ENCODE measurements around the gene BABAM2. TPM values are rescaled to one million over a fixed set of nuclear protein-coding genes. Genes with fewer than 3 reads are reported as not detected.

BABAM2 gene
- total and polyA plus RNA-seq, 7 experiments from 2014 or later: 34.2 to 58.2 (median 44.2) TPM

DNA sequence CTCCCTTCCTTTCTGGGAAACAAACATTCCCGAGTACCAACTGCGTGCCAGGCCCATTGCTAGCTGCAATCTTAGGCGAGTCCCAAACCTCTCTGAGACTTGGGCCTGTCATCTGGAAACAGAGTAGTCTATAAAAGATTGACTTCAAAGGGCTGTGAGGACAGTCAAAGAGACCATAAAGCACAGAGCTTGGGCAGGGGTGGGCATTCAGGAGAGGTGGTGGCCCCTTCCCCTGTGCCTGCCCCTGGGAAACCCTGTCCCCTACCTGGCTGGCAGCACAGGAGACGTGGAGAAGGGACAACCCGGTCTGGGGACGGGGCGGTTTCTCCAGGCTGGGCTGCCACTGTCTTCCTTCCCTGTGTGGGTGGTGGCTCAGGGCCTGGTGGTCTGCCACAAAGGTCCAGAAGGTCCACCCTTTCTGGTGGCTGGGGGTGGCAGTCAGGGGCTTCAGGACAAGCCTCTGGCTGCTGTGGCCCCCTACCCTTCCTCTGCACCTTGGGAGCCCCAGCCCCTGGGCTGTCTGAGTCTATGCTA, 468.2 kb downstream of the BABAM2 start:
- CTCF ChIA-PET: interaction anchor here (0.8 kb wide), 1 partner anchor 44 kb away, joined by 3 read pairs; no protein-coding TSS in a partner anchor
- H3K4me3 ChIP-seq (ENCODE audit: low read length): peak overlapping the region; percentile 42
- H3K4me1 Mint-ChIP-seq: peaks cover 28 to 63% (median 34%) of the 10 kb centered on the region in 7 donors

DNA sequence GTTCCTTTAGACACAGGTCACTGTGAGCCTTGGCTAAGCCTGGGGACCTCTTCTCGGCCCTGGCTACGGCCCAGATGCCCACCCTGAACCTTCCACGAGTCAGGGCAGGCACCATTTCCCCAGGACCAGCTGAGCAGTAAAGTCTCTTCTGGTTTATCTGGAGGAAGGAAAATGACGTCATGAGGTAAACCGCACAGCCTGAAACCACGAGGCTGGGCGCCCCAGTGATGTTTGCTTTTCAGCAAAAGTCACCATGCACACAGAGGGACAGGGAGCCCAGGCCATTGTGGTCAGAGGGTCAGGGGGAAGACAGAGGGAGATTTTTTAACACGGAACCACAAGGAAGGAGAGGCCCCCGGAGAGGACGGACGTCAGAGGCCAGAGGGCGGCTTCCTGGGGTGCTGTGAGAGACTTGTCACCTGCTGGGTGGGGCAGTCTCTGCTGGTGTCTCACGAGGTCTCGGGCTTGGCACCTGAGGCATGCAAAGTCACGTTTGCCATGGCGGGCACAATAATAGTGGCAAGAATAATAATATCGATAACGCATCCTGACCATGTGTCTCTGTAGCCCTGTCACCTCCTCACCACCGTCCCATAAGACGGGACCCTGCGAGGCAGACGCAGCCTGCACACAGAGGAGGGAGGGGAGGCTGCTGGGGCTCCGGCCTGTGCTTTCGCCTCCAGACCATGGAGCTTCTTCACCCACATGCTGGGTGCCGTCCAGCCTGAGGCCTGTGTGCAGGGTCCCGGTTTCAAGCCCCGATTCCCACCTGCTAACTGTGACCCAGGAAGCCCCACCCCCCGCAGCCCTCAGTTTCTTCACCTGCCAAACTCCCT, 468.9 kb downstream of the BABAM2 start:
- ATAC-seq (peak; percentile 86), DNase-seq (peak; percentile 58 to 87 (median 82))
- ChIA-PET POLR2A (interaction anchor here (1.5 kb wide), 1 partner anchor 19 kb away, joined by 3 read pairs; no protein-coding TSS in a partner anchor), CTCF (no interaction called here)
- Histone ChIP-seq H3K27ac (ENCODE audit: low read depth, low read length) (peak overlapping the region; percentile 5), H3K9me3 (ENCODE audit: control insufficient read depth in 2 of 3, low read length in 3 of 3) (no peaks in the 10 kb centered on the region), H3K27me3 (ENCODE audit: control insufficient read depth in 2 of 2, insufficient read depth in 2 of 2, low read length in 2 of 2) (no peaks in the 10 kb centered on the region), H3K4me1 (ENCODE audit: control insufficient read depth in 2 of 2, insufficient read depth in 2 of 2, low read length in 2 of 2) (peaks cover 36 to 43% of the 10 kb centered on the region in 2 donors), H3K4me3 (ENCODE audit: low read length) (peak overlapping the region; percentile 42), H3K36me3 (ENCODE audit: control insufficient read depth in 2 of 3, insufficient read depth in 3 of 3, low read length in 3 of 3) (no peaks in the 10 kb centered on the region)
- Mint-ChIP-seq H3K27ac (peak overlapping the region; percentile 34 to 96 (median 93)), H3K9me3 (no peaks in the 10 kb centered on the region), H3K27me3 (peaks cover 0 to 14% (median 0%) of the 10 kb centered on the region in 5 donors), H3K4me1 (peaks cover 34 to 68% (median 38%) of the 10 kb centered on the region in 7 donors), H3K36me3 (peaks cover 0 to 5% (median 0%) of the 10 kb centered on the region in 5 donors), H3K4me3 (peak overlapping the region; percentile 76 to 95 (median 84))
- intact Hi-C loops (cut with micrococcal nuclease): loop anchor here (1.0 to 2.0 kb wide), 6 partner anchors 8 to 109 kb away; partner anchors contain the start of gene FOSL2 (in 1 of the 2)

More for the DNA sequence above, 468.2 kb downstream of the BABAM2 start:
- POLR2A ChIA-PET: no interaction called here
- Mint-ChIP-seq H3K4me3 (peak overlapping the region; percentile 76 to 95 (median 84)), H3K27ac (peak overlapping the region; percentile 34 to 96 (median 93)), H3K9me3 (no peaks in the 10 kb centered on the region), H3K27me3 (peaks cover 0 to 14% (median 0%) of the 10 kb centered on the region in 5 donors), H3K36me3 (peaks cover 0 to 5% (median 0%) of the 10 kb centered on the region in 5 donors)
- Histone ChIP-seq H3K4me1 (ENCODE audit: control insufficient read depth in 2 of 2, insufficient read depth in 2 of 2, low read length in 2 of 2) (peaks cover 28 to 36% of the 10 kb centered on the region in 2 donors), H3K27me3 (ENCODE audit: control insufficient read depth in 2 of 2, insufficient read depth in 2 of 2, low read length in 2 of 2) (no peaks in the 10 kb centered on the region), H3K9me3 (ENCODE audit: control insufficient read depth in 2 of 3, low read length in 3 of 3) (no peaks in the 10 kb centered on the region), H3K27ac (ENCODE audit: low read depth, low read length) (peak overlapping the region; percentile 5), H3K36me3 (ENCODE audit: control insufficient read depth in 2 of 3, insufficient read depth in 3 of 3, low read length in 3 of 3) (no peaks in the 10 kb centered on the region)
- ATAC-seq: no peak
- DNase-seq: peak in 1 of 9 donors; percentile 37
- intact Hi-C loops (cut with micrococcal nuclease): loop anchor here (1.0 to 2.0 kb wide), 6 partner anchors 9 to 108 kb away; partner anchors contain the start of gene FOSL2 (in 1 of the 2)

GRCh38 chr2:28360058-28360717, 469.7 kb downstream of the BABAM2 start:
- no peak for ATAC-seq
- Mint-ChIP-seq H3K27ac (peak overlapping the region in 6 of 9 donors; percentile 28 to 94 (median 76)), H3K4me3 (peak overlapping the region in 6 of 10 donors; percentile 12 to 84 (median 47)), H3K9me3 (no peaks in the 10 kb centered on the region), H3K4me1 (peaks cover 35 to 75% (median 44%) of the 10 kb centered on the region in 7 donors), H3K36me3 (peaks cover 0 to 5% (median 0%) of the 10 kb centered on the region in 5 donors), H3K27me3 (peaks cover 0 to 14% (median 0%) of the 10 kb centered on the region in 5 donors)
- Histone ChIP-seq H3K4me1 (ENCODE audit: control insufficient read depth in 2 of 2, insufficient read depth in 2 of 2, low read length in 2 of 2) (peaks cover 43 to 50% of the 10 kb centered on the region in 2 donors), H3K9me3 (ENCODE audit: control insufficient read depth in 2 of 3, low read length in 3 of 3) (no peaks in the 10 kb centered on the region), H3K27me3 (ENCODE audit: control insufficient read depth in 2 of 2, insufficient read depth in 2 of 2, low read length in 2 of 2) (no peaks in the 10 kb centered on the region), H3K4me3 (ENCODE audit: low read length) (peak overlapping the region; percentile 42), H3K36me3 (ENCODE audit: control insufficient read depth in 2 of 3, insufficient read depth in 3 of 3, low read length in 3 of 3) (no peaks in the 10 kb centered on the region), H3K27ac (ENCODE audit: low read depth, low read length) (no peak overlapping the region)
- POLR2A ChIA-PET: interaction anchor here (1.5 kb wide), 1 partner anchor 18 kb away, joined by 3 read pairs; no protein-coding TSS in a partner anchor
- no peak for DNase-seq
- intact Hi-C loops (cut with micrococcal nuclease): no loop called here
- CTCF ChIA-PET: no interaction called here

GRCh38 chr2:28360718-28361293, 470.3 kb downstream of the BABAM2 start:
- ATAC-seq (peak; percentile 17), DNase-seq (no peak)
- intact Hi-C loops (cut with micrococcal nuclease): no loop called here
- peaks cover 0 to 14% (median 0%) of the 10 kb centered on the region in 5 donors for H3K27me3 Mint-ChIP-seq
- no peaks in the 10 kb centered on the region for H3K27me3 ChIP-seq (ENCODE audit: control insufficient read depth in 2 of 2, insufficient read depth in 2 of 2, low read length in 2 of 2)
- no peaks in the 10 kb centered on the region for H3K9me3 ChIP-seq (ENCODE audit: control insufficient read depth in 2 of 3, low read length in 3 of 3)
- H3K27ac ChIP-seq (ENCODE audit: low read depth, low read length): no peak overlapping the region
- peak overlapping the region in 5 of 9 donors; percentile 28 to 90 (median 65) for H3K27ac Mint-ChIP-seq
- peak overlapping the region in 5 of 10 donors; percentile 1 to 84 (median 20) for H3K4me3 Mint-ChIP-seq
- H3K4me1 ChIP-seq (ENCODE audit: control insufficient read depth in 2 of 2, insufficient read depth in 2 of 2, low read length in 2 of 2): peaks cover 49 to 56% of the 10 kb centered on the region in 2 donors
- H3K4me3 ChIP-seq (ENCODE audit: low read length): no peak overlapping the region
- H3K36me3 ChIP-seq (ENCODE audit: control insufficient read depth in 2 of 3, insufficient read depth in 3 of 3, low read length in 3 of 3): no peaks in the 10 kb centered on the region
- ChIA-PET CTCF (no interaction called here), POLR2A (interaction anchor here (1.5 kb wide), 1 partner anchor 17 kb away, joined by 3 read pairs; no protein-coding TSS in a partner anchor)
- peaks cover 0 to 5% (median 0%) of the 10 kb centered on the region in 5 donors for H3K36me3 Mint-ChIP-seq
- H3K4me1 Mint-ChIP-seq: peaks cover 35 to 80% (median 48%) of the 10 kb centered on the region in 7 donors
- H3K9me3 Mint-ChIP-seq: no peaks in the 10 kb centered on the region

GRCh38 chr2:28361991-28362710, 471.6 kb downstream of the BABAM2 start:
- intact Hi-C loops (cut with micrococcal nuclease): no loop called here
- ChIA-PET POLR2A (no interaction called here), CTCF (interaction anchor here (0.9 kb wide), 1 partner anchor 39 kb away, joined by 4 read pairs; no protein-coding TSS in a partner anchor)
- H3K4me3 ChIP-seq (ENCODE audit: low read length): no peak overlapping the region
- Mint-ChIP-seq H3K27ac (peak overlapping the region in 5 of 9 donors; percentile 12 to 71 (median 55)), H3K9me3 (no peaks in the 10 kb centered on the region), H3K4me3 (peak overlapping the region in 1 of 10 donors; percentile 40), H3K36me3 (peaks cover 0 to 7% (median 0%) of the 10 kb centered on the region in 5 donors), H3K4me1 (peaks cover 39 to 87% (median 62%) of the 10 kb centered on the region in 7 donors), H3K27me3 (peaks cover 0 to 14% (median 0%) of the 10 kb centered on the region in 5 donors)
- no peaks in the 10 kb centered on the region for H3K27me3 ChIP-seq (ENCODE audit: control insufficient read depth in 2 of 2, insufficient read depth in 2 of 2, low read length in 2 of 2)
- H3K4me1 ChIP-seq (ENCODE audit: control insufficient read depth in 2 of 2, insufficient read depth in 2 of 2, low read length in 2 of 2): peaks cover 63 to 70% of the 10 kb centered on the region in 2 donors
- ATAC-seq: no peak
- H3K27ac ChIP-seq (ENCODE audit: low read depth, low read length): no peak overlapping the region
- H3K36me3 ChIP-seq (ENCODE audit: control insufficient read depth in 2 of 3, insufficient read depth in 3 of 3, low read length in 3 of 3): no peaks in the 10 kb centered on the region
- H3K9me3 ChIP-seq (ENCODE audit: control insufficient read depth in 2 of 3, low read length in 3 of 3): no peaks in the 10 kb centered on the region
- no peak for DNase-seq
